Osteoblast (primary cell): ENCODE data around the gene AREL1. TPM values are rescaled to one million over a fixed set of nuclear protein-coding genes. Genes with fewer than 3 reads are reported as not detected.

Experiments used
- DNase-seq: peaks from one replicate; pipeline ENCODE4 v3.0.0; 2011; ENCODE audit warnings: low spot score, mixed read lengths; ENCODE audit not compliant: insufficient read length; ENCODE audit errors: missing footprints
- H2AFZ ChIP-seq: 2 replicates; pipeline ENCODE4 v1.6.0; 2011; ENCODE audit warnings: mild to moderate bottlenecking, low read length
- H3K27ac ChIP-seq: 2 replicates; pipeline ENCODE4 v1.5.1; 2011; ENCODE audit warnings: mild to moderate bottlenecking, low read depth, low read length, moderate library complexity
- H3K27me3 ChIP-seq: 2 replicates; pipeline ENCODE4 v1.6.0; 2012; ENCODE audit warnings: mild to moderate bottlenecking, control low read depth, inconsistent platforms, low read length, moderate library complexity; ENCODE audit not compliant: insufficient read depth
- H3K36me3 ChIP-seq: 2 replicates; pipeline ENCODE4 v1.5.1; 2011; ENCODE audit warnings: mild to moderate bottlenecking, low read length, control low read depth, moderate library complexity; ENCODE audit not compliant: insufficient read depth
- H3K4me1 ChIP-seq: 2 replicates; pipeline ENCODE4 v1.5.1; 2011; ENCODE audit warnings: mild to moderate bottlenecking, low read length, control low read depth, moderate library complexity; ENCODE audit not compliant: insufficient read depth
- H3K4me2 ChIP-seq: 2 replicates; pipeline ENCODE4 v1.6.0; 2011; ENCODE audit warnings: mild to moderate bottlenecking, low read length; ENCODE audit not compliant: insufficient read depth
- H3K4me3 ChIP-seq: fragments of 200-600 bp; sonication (generic); 3 replicates; pipeline ENCODE4 v1.5.1; 2012; ENCODE audit warnings: mild to moderate bottlenecking, low read length, inconsistent platforms; ENCODE audit not compliant: insufficient read depth
- H3K79me2 ChIP-seq: 2 replicates; pipeline ENCODE4 v1.6.0; 2012; ENCODE audit warnings: mild to moderate bottlenecking, low read length, control low read depth, inconsistent platforms; ENCODE audit not compliant: insufficient read depth
- H3K9me3 ChIP-seq: 2 replicates; pipeline ENCODE4 v1.5.1; 2011; ENCODE audit warnings: low read depth, low read length, control low read depth
- H4K20me1 ChIP-seq: 2 replicates; pipeline ENCODE4 v1.6.0; 2012; ENCODE audit warnings: mild to moderate bottlenecking, low read length, control low read depth; ENCODE audit not compliant: insufficient read depth
- total RNA-seq: library from RNA; depleted of rRNA; stranded (reverse); fragments of >200 nt; gene quantifications from 2 replicates; pipeline ENCODE4 v1.2.3, GENCODE V29; 2012
- TF ChIP-seq, protein P1 (sequence below): IDR thresholded peaks from 2 replicates; pipeline ENCODE4 v1.5.1; 2011; ENCODE audit warnings: mild to moderate bottlenecking, low read depth, low read length, moderate library complexity; ENCODE audit errors: extremely low read depth

AREL1 gene
- total RNA-seq, 1 donor = 27.9 TPM

DNA sequence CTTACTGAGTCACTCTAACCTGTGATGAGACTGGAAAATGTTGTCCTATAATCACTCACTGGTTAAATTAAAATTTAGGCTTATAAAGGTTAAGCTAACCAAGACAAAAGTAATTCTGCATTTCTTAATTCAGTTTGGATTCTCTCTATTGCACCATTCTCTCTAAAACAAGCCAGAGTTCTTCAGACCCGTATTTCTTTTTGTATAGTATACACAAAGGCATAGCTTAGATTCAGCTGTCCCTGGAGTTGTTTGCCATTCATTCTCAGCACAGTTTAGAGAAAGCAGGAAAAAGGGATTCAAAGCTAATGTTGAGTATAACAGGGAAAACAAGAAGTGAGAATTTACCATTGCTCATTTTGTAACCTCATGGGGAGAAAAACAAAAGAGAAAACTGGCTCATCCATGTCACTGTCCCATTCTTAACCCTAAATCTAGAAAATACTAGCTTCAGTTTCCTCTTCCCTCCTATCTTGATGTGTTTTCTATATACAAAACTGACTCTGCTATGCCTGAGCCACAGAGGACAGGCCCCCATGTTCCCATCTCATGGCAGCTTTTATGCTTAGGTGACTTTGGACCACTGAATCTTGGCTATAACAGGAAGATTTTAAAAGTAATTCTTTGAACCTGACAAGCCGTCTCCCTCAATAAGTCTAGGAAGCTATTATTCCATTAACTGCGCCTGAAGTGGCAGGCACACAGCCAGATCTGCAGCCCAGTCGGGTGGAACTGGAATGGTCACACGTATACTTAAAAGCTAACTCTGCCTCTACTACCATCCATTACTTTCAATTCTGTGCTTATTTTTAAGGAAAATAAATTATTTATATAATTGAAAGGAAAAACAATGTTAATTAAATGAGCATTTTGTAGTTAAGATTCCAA, 7.0 kb downstream of the AREL1 start:
- Histone ChIP-seq H3K9me3 (no peaks in the 10 kb centered on the region), H4K20me1 (peaks cover 42% of the 10 kb centered on the region), H2AFZ (no peak overlapping the region), H3K4me1 (no peaks in the 10 kb centered on the region), H3K4me3 (no peak overlapping the region), H3K27me3 (no peaks in the 10 kb centered on the region), H3K79me2 (peaks cover 96% of the 10 kb centered on the region), H3K27ac (no peak overlapping the region), H3K4me2 (no peak overlapping the region), H3K36me3 (no peaks in the 10 kb centered on the region)
- TF ChIP-seq, protein P1, sequence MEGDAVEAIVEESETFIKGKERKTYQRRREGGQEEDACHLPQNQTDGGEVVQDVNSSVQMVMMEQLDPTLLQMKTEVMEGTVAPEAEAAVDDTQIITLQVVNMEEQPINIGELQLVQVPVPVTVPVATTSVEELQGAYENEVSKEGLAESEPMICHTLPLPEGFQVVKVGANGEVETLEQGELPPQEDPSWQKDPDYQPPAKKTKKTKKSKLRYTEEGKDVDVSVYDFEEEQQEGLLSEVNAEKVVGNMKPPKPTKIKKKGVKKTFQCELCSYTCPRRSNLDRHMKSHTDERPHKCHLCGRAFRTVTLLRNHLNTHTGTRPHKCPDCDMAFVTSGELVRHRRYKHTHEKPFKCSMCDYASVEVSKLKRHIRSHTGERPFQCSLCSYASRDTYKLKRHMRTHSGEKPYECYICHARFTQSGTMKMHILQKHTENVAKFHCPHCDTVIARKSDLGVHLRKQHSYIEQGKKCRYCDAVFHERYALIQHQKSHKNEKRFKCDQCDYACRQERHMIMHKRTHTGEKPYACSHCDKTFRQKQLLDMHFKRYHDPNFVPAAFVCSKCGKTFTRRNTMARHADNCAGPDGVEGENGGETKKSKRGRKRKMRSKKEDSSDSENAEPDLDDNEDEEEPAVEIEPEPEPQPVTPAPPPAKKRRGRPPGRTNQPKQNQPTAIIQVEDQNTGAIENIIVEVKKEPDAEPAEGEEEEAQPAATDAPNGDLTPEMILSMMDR = no peak
- DNase-seq = no peak

DNA sequence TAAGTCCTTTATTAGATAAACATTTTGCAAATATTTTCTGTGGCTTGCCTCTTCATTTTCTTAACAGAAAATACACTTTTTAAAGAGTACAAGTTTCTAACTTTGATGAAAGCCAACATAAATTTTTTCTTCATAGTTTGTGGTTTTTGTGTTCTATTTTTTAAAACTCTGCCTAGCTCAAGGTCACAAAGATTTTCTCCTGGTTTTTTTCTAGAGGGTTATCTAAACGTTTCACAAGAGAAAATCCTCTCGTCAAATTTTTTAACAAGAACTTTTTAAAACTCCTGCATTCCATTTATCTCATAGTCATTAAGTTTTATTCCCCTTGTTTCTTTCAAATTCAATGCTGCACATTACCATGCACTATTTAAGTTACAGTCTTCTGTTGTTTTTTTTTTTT, 8.2 kb downstream of the AREL1 start:
- DNase-seq = peak; percentile 56
- TF ChIP-seq, protein P1 = no peak
- H4K20me1 ChIP-seq = peaks cover 48% of the 10 kb centered on the region

DNA sequence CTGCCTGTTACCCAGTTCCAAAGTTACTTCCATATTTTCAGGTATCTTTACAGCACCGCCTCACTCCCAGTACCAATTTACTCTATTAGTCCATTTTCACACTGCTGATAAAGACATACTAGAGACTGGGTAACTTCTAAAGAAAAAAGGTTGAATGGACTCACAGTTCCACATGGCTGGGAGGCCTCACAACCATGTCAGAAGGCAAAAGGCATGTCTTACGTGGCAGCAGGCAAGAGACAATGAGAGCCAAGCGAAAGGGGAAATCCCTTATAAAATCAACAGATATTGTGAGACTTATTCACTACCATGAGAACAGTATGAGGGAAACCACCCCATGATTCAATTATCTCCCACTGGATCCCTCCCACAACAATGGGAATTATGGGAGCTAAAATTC, 9.8 kb downstream of the AREL1 start:
- Histone ChIP-seq H3K27me3 (no peaks in the 10 kb centered on the region), H2AFZ (no peak overlapping the region), H3K4me2 (no peak overlapping the region), H3K27ac (no peak overlapping the region), H3K4me3 (no peak overlapping the region), H3K4me1 (peaks cover 4% of the 10 kb centered on the region), H3K79me2 (peaks cover 95% of the 10 kb centered on the region), H4K20me1 (peaks cover 41% of the 10 kb centered on the region), H3K9me3 (no peaks in the 10 kb centered on the region), H3K36me3 (no peaks in the 10 kb centered on the region)
- TF ChIP-seq, protein P1 = no peak
- DNase-seq = no peak

More for the DNA sequence above, 8.2 kb downstream of the AREL1 start:
- Histone ChIP-seq H3K4me1 (no peaks in the 10 kb centered on the region), H3K27me3 (no peaks in the 10 kb centered on the region), H3K79me2 (peaks cover 96% of the 10 kb centered on the region), H3K4me3 (no peak overlapping the region), H3K27ac (no peak overlapping the region), H3K9me3 (no peaks in the 10 kb centered on the region), H3K4me2 (no peak overlapping the region), H3K36me3 (no peaks in the 10 kb centered on the region), H2AFZ (no peak overlapping the region)

DNA sequence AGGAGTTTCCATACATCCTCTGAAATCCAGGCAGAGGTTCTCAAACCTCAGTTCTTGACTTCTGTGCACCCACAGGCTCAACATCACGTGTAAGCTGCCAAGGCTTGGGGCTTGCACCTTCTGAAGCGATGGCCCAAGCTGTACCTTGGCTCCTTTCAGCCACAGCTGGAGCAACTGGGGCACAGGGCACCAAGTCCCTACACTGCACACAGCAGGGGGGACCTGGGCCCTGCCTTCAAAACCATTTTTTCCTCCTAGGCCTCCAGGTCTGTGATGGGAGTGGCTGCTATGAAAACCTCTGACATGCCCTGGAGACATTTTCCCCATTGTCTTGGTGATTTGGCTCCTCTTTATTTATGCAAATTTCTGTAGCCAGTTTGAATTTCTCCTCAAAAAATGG, 10.6 kb downstream of the AREL1 start:
- Histone ChIP-seq H3K36me3 (no peaks in the 10 kb centered on the region), H2AFZ (no peak overlapping the region), H4K20me1 (peaks cover 46% of the 10 kb centered on the region), H3K9me3 (no peaks in the 10 kb centered on the region), H3K4me3 (no peak overlapping the region), H3K27ac (no peak overlapping the region), H3K27me3 (no peaks in the 10 kb centered on the region), H3K79me2 (peaks cover 91% of the 10 kb centered on the region), H3K4me1 (peaks cover 12% of the 10 kb centered on the region), H3K4me2 (no peak overlapping the region)
- DNase-seq = no peak
- TF ChIP-seq, protein P1 = no peak
